Effector CD4-positive, alpha-beta T cell (primary cell): ENCODE measurements around the gene PCSK2.
A peak's percentile ranks its signal among the peaks of the same experiment; 100 is the strongest.

ENCODE experiments used
- DNase-seq: peaks from one replicate; pipeline ENCODE4 v3.0.0-alpha.2; 2020

Gene PCSK2

DNA sequence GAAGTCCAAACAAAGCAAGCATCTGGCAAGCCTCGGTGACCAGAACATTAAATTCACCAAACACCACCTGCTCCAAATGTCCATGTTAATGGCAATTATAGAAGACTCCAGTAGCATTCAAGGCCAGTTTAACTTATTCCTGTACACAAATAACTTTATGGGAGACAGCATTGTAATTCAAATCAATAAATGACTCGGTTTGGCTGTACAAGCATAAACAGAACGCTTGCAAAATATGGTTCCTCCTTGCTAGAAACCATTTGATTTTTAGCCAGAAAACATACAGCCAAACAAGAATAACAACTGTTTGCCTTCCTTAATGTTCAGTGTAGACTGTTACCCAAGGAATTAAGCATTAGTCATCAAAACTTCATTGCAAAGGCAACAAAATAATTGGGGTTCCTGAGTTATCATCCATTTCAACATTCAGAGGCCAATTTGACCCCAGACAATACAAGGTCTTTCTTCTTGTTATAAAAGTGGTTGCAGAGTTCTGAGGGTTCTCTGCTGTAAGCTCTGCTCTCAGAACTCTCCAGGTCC is 179.3 kb downstream of the PCSK2 start:
- no peak for DNase-seq

DNA sequence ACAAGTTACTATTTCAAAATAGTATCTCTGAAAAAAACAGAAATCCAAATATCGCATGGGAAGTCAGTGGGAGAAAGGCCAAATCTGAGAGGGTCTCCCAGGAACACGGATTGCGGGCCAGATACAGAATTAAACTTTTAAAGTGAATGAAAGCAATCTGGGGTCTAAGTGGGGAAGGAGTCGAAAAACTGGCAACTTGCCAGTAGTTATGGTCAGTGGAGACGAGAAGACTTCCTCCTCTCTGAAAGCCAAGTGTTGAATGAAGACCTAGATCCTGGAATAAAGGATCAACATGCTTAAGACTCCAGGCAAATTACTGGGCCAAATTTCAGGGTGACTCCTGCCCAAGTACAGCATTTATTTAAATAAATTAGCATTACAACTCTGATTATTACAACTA is 180.7 kb downstream of the PCSK2 start:
- DNase-seq = no peak

DNA sequence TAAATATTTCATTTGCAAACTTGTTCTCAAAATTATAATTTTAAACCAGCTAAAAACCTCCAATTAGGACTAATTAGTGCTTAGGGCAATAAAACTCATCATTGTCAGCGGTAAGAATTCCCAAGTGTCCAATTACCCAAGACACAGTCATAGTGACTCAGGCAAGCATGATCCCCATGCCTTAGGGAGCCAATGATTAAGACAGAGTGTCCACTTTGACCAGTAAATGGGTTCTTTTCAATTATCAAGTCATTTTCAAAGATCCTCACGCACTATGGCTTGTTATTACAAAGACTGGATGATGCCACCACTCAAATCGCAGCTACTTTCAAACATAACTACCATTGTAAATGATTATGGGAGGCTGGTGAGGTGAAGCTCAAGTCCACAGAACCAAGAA is 190.4 kb downstream of the PCSK2 start:
- DNase-seq = no peak

GRCh38 chr20:17418737-17419136 is 191.9 kb downstream of the PCSK2 start:
- DNase-seq = no peak

GRCh38 chr20:17419479-17420041 is 192.7 kb downstream of the PCSK2 start:
- no peak for DNase-seq

DNA sequence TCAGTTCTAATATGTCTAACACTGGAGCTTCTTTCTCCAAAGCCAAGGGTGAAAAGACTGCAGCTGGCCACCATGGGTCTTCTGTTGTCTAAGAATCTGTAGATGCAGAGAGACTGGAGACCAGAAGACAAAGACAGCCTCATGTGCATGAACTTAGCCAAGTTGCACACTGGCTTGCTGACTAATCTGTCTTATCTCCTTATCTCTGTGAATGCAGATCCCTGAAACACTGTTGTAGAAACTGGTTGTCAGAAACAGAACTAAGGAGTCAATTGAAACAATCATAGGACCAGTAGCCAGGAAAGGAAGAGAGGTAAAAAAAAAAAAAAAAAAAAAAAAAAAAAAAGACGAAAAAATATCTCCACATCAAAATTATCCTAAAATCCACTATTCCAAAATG is 194.7 kb downstream of the PCSK2 start:
- no peak for DNase-seq

GRCh38 chr20:17423782-17424181 is 196.9 kb downstream of the PCSK2 start:
- DNase-seq = no peak

GRCh38 chr20:17427638-17428037 is 200.8 kb downstream of the PCSK2 start:
- no peak for DNase-seq

GRCh38 chr20:17430125-17430950 is 203.5 kb downstream of the PCSK2 start:
- no peak for DNase-seq

DNA sequence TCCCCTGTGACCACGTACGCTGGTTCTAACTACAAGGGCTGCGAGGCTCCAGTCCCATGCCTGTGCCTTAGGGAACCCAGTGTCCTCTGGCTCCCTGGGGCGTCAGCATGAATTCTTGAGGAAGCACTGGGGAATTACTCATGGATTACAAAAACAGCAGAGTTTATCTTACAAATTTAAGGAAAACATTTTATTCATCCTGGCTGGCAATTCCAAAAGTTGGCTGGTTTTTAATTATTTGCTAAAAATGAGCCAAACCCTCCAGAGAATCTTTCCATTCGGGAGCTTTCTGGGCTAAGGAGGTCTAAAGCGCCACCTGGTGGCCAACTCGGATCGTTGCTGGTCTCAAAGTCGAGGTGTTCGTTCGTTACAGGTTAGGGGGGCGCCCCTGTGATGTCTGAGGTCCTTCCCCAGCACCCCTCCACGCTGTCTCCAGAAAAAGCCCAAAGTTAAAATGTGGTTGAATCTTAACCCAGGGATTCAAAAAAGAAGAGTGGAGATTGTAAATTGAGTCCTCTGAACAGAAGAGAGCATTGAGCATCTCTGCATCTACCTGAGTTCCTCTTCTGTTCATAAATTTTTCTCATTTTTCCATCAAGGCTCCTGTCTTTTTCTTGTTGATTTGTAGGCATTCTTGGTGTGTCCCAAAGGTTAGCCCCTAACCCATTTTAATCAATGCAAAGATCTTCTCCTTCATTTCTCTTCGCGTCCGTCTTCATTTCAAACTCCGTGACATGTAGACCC is 205.0 kb downstream of the PCSK2 start:
- peak; percentile 28 for DNase-seq

DNA sequence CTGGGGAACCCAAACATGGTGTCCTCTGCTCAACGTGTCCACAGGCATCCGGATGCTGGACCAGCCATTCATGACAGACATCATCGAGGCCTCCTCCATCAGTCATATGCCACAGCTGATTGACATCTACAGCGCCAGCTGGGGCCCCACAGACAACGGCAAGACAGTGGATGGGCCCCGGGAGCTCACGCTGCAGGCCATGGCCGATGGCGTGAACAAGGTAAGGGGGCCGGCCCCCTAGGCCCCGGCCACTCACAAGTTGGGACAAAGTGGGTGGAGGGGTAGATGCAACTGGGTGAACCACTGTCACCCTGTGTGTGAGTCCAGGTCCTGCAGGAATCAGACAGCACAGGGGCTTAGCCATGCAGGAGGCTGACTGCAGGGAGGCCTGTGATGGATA is 209.8 kb downstream of the PCSK2 start:
- no peak for DNase-seq

- no peak for DNase-seq
Measured at GRCh38 chr20:17437251-17437650, 210.4 kb downstream of the PCSK2 start.

- no peak for DNase-seq
Measured at GRCh38 chr20:17438436-17439039, 211.7 kb downstream of the PCSK2 start.

GRCh38 chr20:17439616-17440296 is 212.9 kb downstream of the PCSK2 start:
- DNase-seq = no peak

DNA sequence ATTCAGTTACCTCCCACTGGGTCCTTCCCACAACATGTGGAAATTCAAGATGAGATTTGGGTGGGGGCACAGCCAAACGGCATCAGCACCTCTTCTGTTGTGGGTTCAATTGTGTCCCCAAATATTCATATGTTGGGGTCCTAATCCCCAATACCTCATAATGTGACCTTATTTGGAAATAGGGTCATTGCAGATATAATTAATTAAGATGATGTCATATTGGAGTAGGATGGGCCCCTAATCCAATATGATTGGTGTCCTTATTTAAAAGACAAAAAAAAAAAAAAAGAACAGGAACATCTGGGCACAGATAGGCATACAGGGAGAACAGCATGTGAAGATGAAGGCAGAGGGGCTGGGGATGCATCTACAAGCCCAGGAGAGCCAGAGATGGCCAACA is 214.9 kb downstream of the PCSK2 start:
- no peak for DNase-seq

DNA sequence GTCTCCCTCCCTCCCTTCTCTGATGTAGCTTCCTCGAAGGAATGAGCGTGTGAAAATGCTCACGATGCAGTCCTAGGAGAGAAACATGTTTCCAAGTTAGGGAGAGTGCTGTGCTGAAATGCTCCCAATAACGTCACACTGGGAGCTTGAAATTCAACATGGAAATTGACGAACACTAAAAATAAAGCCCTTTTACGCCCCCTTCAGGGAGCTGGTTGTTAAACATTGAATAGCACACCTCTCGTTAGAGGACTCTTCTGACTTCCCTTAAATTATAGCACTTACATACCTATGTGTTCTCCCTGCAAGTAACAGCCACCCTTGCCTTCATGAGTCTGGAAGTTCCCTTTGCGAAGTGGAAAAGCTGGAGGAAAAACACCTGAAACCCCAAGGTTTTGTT is 215.7 kb downstream of the PCSK2 start:
- no peak for DNase-seq

- no peak for DNase-seq
Measured at GRCh38 chr20:17443131-17443858, 216.5 kb downstream of the PCSK2 start.

GRCh38 chr20:17444091-17444490 is 217.3 kb downstream of the PCSK2 start:
- no peak for DNase-seq

DNA sequence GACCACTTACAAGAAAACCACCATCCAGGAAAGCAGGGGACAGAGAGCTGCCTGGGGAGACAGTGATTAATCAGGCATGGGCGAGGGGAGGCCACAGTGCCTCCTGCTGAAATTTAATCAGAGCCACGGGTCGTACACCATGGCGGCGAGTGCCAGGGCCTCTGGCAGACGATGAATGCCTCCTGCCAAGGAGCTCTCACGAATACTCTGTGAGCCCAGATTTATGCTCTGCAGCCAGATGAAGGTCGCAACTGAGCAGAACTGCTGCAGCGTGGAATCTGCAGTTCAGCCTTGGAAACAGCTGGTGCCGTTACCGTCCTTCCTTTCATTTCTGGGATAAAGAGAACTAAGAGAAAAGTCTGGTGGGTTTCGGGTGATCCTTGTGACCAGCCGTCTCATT is 218.7 kb downstream of the PCSK2 start:
- no peak for DNase-seq

- DNase-seq = no peak
Measured at GRCh38 chr20:17446171-17446570, 219.3 kb downstream of the PCSK2 start.

- no peak for DNase-seq
Measured at GRCh38 chr20:17448071-17448470, 221.2 kb downstream of the PCSK2 start.

DNA sequence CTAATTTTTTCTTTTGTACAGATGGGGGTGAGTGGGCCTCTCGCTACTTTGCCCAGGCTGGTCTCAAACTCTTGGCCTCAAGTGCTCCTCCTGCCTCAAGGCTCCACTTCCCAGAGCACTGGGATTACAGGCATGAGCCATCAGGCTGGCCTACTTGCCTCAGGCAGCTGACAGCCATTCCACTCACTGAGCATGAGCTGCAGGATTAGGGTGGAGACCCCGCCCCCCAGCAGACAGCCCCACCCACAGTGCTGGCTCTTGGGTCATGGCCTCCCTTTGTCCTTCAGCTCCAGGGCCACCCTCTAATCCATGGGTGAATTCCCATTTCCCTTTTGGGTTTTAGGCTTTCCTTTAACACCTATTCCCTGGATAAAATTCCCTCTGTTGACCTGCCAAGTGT is 222.2 kb downstream of the PCSK2 start:
- DNase-seq = no peak
